Stimulated activated naive CD8-positive, alpha-beta T cell treated with anti-CD3 and anti-CD28 coated beads, Interleukin-15, amount 100 ng/mL, for 72 hours (primary cell): ENCODE measurements around the gene DYNLRB1.

Source experiments
- ATAC-seq: fragments of 150-1000 bp; cut with Tn5 transposase; 2 replicates; pipeline ENCODE4 v1.10.0; 2021; ENCODE audit warnings: mild to moderate bottlenecking, moderate library complexity
- DNase-seq, 2 donors: peaks; one replicate each; pipeline ENCODE4 v3.0.0; 2021 to 2022
- H3K27ac Mint-ChIP-seq, 2 donors: one replicate each; pipeline ENCODE4 v1.8.0; 2022; ENCODE audit warnings: mild to moderate bottlenecking in 2 of 2, mixed read lengths in 2 of 2, moderate library complexity in 2 of 2
- H3K27me3 Mint-ChIP-seq: one replicate; pipeline ENCODE4 v1.8.0; 2022; ENCODE audit warnings: mixed read lengths
- H3K4me1 Mint-ChIP-seq: one replicate; pipeline ENCODE4 v1.8.0; 2022; ENCODE audit warnings: mild to moderate bottlenecking, mixed read lengths
- H3K4me3 Mint-ChIP-seq, 2 donors: one replicate each; pipeline ENCODE4 v1.8.0; 2022; ENCODE audit warnings: mild to moderate bottlenecking in 2 of 2, mixed read lengths in 2 of 2, moderate library complexity in 1 of 2
- H3K9me3 Mint-ChIP-seq, 2 donors: one replicate each; pipeline ENCODE4 v1.8.0; 2022; ENCODE audit warnings: mixed read lengths in 2 of 2

DYNLRB1 gene

GRCh38 chr20:34583544-34583943, 67.3 kb downstream of the DYNLRB1 start:
- H3K27me3 Mint-ChIP-seq, result no peaks in the 10 kb centered on the region
- H3K4me1 Mint-ChIP-seq, result peaks cover 27% of the 10 kb centered on the region
- H3K4me3 Mint-ChIP-seq, result no peak overlapping the region
- no peaks in the 10 kb centered on the region for H3K9me3 Mint-ChIP-seq
- DNase-seq (no peak), ATAC-seq (no peak)
- H3K27ac Mint-ChIP-seq, result peak overlapping the region in 1 of 2 donors; percentile 48

GRCh38 chr20:34585019-34585418, 68.8 kb downstream of the DYNLRB1 start:
- DNase-seq (no peak), ATAC-seq (no peak)
- Mint-ChIP-seq H3K27me3 (no peaks in the 10 kb centered on the region), H3K4me1 (peaks cover 24% of the 10 kb centered on the region), H3K9me3 (no peaks in the 10 kb centered on the region), H3K4me3 (no peak overlapping the region), H3K27ac (peak overlapping the region; percentile 18 to 57)

DNA sequence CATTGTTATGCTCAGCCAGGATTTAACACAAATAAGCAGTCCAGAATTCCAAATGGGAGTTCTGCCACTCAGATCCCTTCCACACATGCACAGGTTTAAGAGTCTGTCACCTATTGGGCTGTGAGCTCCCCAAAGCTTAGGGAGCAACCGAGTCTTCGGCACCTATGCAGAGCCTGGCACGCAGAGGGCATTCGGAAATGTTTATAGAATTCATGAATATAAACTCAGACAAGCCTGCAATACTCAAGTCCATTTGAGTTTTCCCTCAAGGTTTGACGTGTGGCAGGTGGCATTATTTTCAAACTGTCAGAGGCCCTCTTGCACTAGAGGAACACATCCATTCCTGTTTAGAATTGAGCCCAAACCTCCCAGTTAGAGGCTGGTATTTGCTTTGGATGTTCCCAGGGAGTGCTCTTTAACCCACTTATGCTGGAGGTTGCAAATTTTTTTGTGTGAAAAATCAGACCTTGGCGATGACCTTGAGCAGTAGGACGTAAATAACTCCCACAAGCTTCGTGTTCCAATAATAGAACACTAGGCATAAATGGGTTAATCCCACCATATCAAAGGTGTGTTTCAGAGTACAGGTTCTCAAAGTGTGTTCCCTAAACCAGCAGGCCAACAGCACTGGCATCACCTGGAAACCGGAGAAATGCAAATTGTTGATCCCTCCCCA, 70.4 kb downstream of the DYNLRB1 start:
- H3K4me1 Mint-ChIP-seq, result peaks cover 10% of the 10 kb centered on the region
- H3K27me3 Mint-ChIP-seq, result no peaks in the 10 kb centered on the region
- H3K27ac Mint-ChIP-seq, result peak overlapping the region in 1 of 2 donors; percentile 69
- DNase-seq, result no peak
- no peak overlapping the region for H3K4me3 Mint-ChIP-seq
- ATAC-seq, result no peak
- no peaks in the 10 kb centered on the region for H3K9me3 Mint-ChIP-seq
